LNCAP (cell line): Measurements from ENCODE around the gene SMYD3.

Experiments
- TF ChIP-seq, protein P1 (sequence below): fragments of 450-650 bp; IDR thresholded peaks from 2 replicates; pipeline ENCODE4 v1.5.1; 2017; ENCODE audit warnings: mild to moderate bottlenecking

Gene SMYD3

DNA sequence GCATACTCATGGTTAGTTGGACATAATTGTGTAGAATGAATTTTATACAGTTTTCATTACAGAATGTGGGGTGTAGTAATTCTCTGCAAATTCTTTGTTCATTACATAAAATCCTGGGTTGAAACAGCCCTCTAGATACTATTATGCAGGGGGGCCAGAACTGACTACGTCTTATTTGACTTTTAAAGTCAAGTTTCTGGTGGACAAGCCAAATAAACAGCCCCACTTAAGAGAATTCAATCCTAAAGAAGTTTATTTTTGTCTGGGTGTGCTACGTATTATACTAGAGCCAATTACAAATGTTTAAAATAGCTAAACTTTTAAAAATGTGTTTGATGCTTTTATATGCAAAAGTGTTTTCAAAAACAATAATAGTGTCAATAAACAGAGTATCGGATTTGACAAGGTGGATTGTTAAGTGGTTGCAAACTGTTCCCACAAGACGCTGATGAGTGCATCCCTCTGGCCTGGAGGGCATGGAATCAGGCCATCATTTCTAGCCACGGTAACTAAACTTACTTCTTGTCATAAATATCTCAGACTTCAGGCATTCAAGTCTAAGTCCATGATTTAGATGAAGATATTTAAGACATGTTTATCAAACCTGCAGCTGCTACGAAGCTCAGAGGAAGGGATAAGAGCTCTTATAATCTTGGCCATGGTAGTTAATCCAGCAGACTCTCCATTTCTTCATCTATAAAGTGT is 706.0 kb downstream of the SMYD3 start:
- TF ChIP-seq, protein P1, sequence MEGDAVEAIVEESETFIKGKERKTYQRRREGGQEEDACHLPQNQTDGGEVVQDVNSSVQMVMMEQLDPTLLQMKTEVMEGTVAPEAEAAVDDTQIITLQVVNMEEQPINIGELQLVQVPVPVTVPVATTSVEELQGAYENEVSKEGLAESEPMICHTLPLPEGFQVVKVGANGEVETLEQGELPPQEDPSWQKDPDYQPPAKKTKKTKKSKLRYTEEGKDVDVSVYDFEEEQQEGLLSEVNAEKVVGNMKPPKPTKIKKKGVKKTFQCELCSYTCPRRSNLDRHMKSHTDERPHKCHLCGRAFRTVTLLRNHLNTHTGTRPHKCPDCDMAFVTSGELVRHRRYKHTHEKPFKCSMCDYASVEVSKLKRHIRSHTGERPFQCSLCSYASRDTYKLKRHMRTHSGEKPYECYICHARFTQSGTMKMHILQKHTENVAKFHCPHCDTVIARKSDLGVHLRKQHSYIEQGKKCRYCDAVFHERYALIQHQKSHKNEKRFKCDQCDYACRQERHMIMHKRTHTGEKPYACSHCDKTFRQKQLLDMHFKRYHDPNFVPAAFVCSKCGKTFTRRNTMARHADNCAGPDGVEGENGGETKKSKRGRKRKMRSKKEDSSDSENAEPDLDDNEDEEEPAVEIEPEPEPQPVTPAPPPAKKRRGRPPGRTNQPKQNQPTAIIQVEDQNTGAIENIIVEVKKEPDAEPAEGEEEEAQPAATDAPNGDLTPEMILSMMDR, result no peak

DNA sequence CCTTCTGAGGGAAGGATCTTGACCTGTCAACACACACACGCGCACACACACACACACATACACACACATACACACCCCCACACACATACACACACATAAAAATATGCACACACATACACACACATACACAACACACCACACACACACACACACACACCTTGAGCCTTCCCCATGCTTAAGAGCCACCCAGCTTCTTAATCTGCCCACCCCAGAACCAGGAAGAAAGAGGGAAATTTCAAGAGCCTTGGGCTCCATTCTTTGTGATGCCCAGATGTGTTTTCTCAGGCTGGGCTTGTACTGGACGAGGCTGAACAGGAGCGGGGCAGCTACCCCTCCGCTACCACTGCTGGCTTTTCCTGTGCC is 708.7 kb downstream of the SMYD3 start:
- TF ChIP-seq, protein P1, result no peak

DNA sequence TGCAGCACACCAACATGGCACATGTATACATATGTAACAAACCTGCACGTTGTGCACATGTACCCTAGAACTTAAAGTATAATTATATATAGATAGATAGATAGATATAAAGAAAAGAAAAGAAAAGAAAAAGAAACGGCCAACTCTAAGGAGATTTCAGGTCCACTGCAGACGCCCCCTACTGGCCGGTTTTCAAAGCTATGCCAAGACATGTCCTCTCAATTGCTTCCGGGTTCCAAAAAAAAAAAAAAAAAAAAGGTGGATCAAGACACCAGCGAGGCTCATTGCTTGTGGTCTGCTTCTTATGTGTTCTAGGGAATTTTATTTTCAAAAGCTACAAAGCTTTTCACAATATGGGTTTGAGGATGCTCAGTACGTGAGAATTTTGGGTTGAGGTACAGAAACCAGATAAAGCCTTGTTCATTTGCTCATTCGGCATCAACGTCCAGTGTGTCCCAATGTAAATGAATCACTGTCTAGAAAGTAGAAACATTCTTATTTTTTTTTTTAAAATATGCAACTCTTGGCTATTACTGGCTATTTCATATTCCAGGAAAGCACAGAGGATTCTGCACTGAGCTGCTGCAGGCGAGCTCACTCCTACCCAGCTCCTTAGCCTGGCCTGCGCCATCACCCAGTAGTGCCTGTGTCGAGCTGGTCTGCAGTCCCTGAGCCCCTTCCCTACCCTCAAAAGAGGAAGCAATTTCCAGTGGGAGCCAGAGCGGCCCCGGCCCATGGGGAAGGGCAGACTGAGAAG is 709.3 kb downstream of the SMYD3 start:
- TF ChIP-seq, protein P1, result peak; percentile 66

DNA sequence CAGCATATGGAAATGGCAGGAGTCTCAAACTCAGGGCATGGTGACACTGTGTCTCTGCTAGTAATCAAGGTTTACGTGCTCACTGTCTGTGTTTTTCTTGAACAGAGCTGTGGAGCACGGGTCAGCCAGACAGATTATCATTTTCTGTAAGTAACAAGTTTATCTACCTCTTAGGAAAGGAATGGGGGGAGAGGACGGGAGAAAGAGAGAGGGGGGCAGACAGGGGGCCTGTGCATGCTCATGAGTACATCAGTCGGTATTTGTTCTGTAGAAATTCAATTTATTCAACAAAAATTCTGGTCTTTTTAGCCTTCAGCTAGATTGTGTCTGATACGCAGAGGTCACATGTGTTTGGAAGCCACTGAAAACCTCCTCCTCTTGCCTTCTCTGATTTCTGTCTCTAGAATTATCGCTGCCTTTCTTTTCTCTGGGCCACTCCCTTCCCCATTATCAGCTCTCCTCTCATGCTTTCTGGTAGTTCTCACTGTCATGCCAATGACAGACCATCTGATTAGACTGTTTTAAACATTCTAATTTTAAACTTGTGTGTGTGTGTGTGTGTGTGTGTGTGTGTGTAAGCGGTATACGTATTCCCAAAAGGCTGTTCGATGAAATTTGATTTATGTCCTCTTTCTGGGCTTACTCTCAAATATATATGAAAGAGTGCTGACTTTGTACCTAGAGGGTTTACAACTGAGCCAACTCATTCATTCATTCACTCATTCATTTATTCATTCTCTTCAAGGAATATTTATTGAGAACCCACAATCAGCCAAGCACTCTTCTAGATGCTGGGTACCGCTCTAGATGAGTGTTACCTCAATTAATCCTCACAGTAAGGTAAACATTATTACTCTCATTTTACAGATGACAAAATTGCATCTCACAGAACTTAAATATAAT is 715.4 kb downstream of the SMYD3 start:
- TF ChIP-seq, protein P1, result no peak

DNA sequence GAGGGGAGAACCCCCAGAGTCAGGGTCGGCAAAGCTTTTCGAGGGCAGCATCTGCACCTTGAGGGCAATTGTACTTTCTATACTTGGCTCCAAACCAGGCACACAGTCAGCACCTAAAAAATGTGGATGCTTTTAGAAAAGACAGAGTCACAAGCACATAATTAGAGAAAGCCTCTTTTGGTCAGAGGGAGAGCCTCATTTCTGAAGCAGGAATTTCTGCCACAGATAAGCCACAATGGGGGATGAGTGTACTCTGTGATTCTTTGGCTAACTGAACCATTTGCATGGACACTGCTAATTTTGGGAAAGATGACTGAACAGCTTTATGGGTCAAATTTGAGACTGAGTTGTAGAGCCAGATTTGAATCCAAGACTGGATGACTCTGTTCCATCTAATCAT is 716.6 kb downstream of the SMYD3 start:
- TF ChIP-seq, protein P1, result no peak

DNA sequence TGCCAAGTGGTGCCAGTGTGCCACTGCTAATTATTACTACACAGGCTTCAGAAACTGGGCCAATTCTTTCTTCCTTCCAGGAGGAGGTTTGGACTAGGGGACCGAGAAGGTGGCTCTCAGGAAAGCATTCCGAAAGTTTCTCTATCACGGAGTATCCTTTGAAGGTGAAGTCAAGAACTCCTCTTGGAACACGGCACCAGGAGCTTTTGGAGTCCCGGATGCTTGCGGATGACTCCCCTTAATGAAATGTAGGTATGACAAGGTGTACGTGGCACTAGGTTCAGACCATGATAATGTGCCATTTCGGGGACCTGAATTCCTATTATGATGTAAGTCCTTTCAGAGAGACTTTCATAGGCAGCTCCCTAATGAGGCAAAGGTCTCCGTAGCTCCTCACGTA is 718.2 kb downstream of the SMYD3 start:
- TF ChIP-seq, protein P1, result no peak

DNA sequence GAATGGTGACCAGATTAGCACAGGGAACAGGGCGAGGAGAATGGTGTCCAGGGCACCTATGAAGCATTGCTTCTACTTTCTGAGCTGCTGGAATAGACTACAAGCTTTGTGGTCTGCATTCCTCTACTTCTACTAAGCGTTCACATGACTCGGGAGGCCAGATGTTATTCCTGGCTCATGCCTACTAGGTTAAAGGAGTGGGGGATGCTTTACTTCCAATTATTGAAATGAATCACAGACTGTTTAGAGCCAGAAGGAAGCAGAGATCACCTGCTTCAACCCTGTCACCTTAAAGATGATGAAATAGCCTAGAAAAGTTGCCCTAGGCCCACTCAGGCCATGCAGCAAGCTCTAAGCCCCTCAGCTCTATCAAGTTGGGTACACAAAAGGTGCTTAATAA is 718.8 kb downstream of the SMYD3 start:
- TF ChIP-seq, protein P1, result no peak
